ENCODE measurements around the gene GLI3. TPM values are rescaled to one million over a fixed set of nuclear protein-coding genes. Genes with fewer than 3 reads are reported as not detected.

GLI3 gene
- total RNA-seq, 1 experiment from 2014 or later, result 46.2 TPM

GRCh38 chr7:42107484-42108240, 129.3 kb downstream of the GLI3 start:
- no peaks in the 10 kb centered on the region for H3K9me3 Mint-ChIP-seq
- peak overlapping the region; percentile 51; the same call in 1 of the 2 replicates for H3K27ac Mint-ChIP-seq
- POLR2A ChIA-PET, result interaction anchor here (0.9 kb wide), 1 partner anchor 16 kb away, joined by 3 read pairs; no protein-coding TSS in a partner anchor
- H3K27me3 Mint-ChIP-seq (ENCODE audit: low read depth), result no peaks in the 10 kb centered on the region
- H3K4me1 Mint-ChIP-seq, result peaks cover 44% of the 10 kb centered on the region
- H3K4me3 Mint-ChIP-seq, result 0 out of 2 replicates have a peak overlapping the region, but pooled peaks have one; percentile 8
- TF ChIP-seq CREB1 (CRISPR knock-in tag; IDR thresholded peaks at IDR 0.05) (no peak), TEAD1 (CRISPR knock-in tag; IDR thresholded peaks at IDR 0.05) (peak; percentile 41; the same call in 1 of the 2 replicates), TEAD4 (CRISPR knock-in tag; IDR thresholded peaks at IDR 0.05) (0 out of 2 replicates have a peak, but pooled peaks have one; percentile 5), KAT7 (CRISPR knock-in tag; IDR thresholded peaks at IDR 0.05; ENCODE audit: borderline replicate concordance) (no peak)
- DNase-seq (ENCODE audit: low spot score) (peak; percentile 37), ATAC-seq (peak; percentile 95)
- H3K36me3 Mint-ChIP-seq, result peaks cover 4% of the 10 kb centered on the region; the same call in 1 of the 2 replicates
- CTCF ChIA-PET, result interaction anchor here (1.0 to 1.7 kb wide), 3 partner anchors 9 to 16 kb away, joined by 3 to 4 read pairs (median 3); no protein-coding TSS in a partner anchor

- TF ChIP-seq, protein P1, sequence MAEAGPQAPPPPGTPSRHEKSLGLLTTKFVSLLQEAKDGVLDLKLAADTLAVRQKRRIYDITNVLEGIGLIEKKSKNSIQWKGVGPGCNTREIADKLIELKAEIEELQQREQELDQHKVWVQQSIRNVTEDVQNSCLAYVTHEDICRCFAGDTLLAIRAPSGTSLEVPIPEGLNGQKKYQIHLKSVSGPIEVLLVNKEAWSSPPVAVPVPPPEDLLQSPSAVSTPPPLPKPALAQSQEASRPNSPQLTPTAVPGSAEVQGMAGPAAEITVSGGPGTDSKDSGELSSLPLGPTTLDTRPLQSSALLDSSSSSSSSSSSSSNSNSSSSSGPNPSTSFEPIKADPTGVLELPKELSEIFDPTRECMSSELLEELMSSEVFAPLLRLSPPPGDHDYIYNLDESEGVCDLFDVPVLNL (CRISPR knock-in tag; IDR thresholded peaks at IDR 0.05; ENCODE audit: borderline replicate concordance, low read depth), result no peak
- TF ChIP-seq NR2C2 (CRISPR knock-in tag; IDR thresholded peaks at IDR 0.05) (no peak), AFF4 (CRISPR knock-in tag; IDR thresholded peaks at IDR 0.05; ENCODE audit: borderline replicate concordance) (no peak), GTF2I (CRISPR knock-in tag; conservative IDR thresholded peaks at IDR 0.05) (no peak), E2F5 (CRISPR knock-in tag; IDR thresholded peaks at IDR 0.05) (no peak), FOXP1 (CRISPR knock-in tag; IDR thresholded peaks at IDR 0.05; ENCODE audit: borderline replicate concordance) (no peak), ZSCAN18 (CRISPR knock-in tag; IDR thresholded peaks at IDR 0.05) (no peak)
- ATAC-seq (no peak), DNase-seq (ENCODE audit: low spot score) (no peak)
- ChIA-PET POLR2A (interaction anchor here (0.6 kb wide), 2 partner anchors 19 to 108 kb away, joined by 3 to 4 read pairs; no protein-coding TSS in a partner anchor), CTCF (interaction anchor here (0.5 to 1.6 kb wide), 3 partner anchors 10 to 81 kb away, joined by 3 to 4 read pairs (median 3); no protein-coding TSS in a partner anchor)
- no peak overlapping the region for H3K27ac Mint-ChIP-seq
- H3K36me3 Mint-ChIP-seq, result peaks cover 8% of the 10 kb centered on the region; the same call in 1 of the 2 replicates
- H3K4me3 Mint-ChIP-seq, result no peak overlapping the region
- no peaks in the 10 kb centered on the region for H3K27me3 Mint-ChIP-seq (ENCODE audit: low read depth)
- H3K9me3 Mint-ChIP-seq, result no peaks in the 10 kb centered on the region
- H3K4me1 Mint-ChIP-seq, result peaks cover 44% of the 10 kb centered on the region
Measured at GRCh38 chr7:42106562-42106961, 130.4 kb downstream of the GLI3 start.

Measured in WTC11 (cell line).